GM19193 (cell line): ENCODE results near the gene TEAD4.

Source experiments
- POLR2A ChIP-seq: IDR thresholded peaks from 4 replicates; pipeline ENCODE4 v1.6.1; 2011; ENCODE audit not compliant: insufficient read depth, insufficient read length; ENCODE audit errors: extremely low read depth

TEAD4 gene

GRCh38 chr12:2959192-2959504 lies at the start of gene TEAD4:
TEAD4 (plus strand) TSS chr12:2959397.
- no peak for TF ChIP-seq POLR2A

DNA sequence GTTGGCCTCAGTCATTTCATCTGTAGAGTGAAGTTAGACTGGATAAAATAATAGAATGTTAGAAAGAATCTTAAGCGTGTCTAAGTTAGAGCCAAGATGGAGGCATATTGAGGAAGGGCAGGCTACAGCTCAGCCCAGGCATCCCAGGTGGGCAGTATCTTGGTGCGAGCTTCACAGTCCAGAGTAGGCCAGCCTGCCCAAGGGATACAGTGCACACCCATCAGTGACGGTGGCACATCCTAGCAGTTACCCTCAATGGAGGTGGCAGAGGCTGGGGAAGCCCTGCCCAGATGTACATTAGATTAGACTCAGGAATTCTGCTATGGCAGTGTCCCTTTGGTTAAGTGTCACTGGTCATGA lies 47.0 kb upstream of the TEAD4 start:
- no peak for TF ChIP-seq POLR2A

DNA sequence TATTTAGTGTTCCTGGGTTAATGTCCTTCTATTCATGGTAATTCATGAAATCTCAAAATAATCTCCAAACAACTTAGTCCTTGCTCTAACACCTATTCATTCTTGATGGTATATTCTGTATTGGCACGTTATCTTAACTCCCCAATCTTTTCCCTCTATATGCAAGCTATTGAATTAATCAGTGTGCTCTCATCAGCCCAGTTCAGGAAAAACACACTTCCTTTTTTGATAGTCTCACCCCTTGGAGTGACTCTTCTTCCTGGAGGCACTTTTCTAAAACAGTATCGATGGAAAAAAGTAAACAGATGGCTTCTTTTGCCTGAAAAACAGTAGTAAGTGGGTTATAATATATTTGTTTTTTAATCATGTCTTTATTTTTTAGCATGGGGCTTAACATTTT lies 39.9 kb upstream of the TEAD4 start:
- no peak for TF ChIP-seq POLR2A

- no peak for TF ChIP-seq POLR2A
These were observed 36.9 kb upstream of the TEAD4 start for GRCh38 chr12:2922329-2922728.

- TF ChIP-seq POLR2A = no peak
These were observed 36.1 kb upstream of the TEAD4 start for GRCh38 chr12:2923057-2923456.

DNA sequence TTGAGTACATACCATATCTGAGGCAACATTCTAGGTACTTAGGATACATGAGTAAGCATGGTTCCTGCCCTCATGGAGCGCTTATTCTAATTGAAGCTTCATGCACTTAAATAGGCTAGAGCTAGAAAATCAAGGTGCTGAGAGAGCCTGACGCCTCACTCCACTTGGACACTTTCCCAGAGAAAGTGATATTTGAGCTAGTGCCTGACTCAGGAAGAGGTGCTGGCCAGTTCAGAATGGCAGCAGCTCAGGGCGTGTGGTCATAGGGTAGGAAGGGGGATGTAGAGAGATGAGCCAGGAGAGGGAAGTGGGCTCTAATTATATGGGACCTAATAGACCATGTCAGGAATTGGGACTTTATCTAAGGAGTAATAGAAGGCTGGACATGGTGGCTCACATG lies 35.2 kb upstream of the TEAD4 start:
- no peak for TF ChIP-seq POLR2A

DNA sequence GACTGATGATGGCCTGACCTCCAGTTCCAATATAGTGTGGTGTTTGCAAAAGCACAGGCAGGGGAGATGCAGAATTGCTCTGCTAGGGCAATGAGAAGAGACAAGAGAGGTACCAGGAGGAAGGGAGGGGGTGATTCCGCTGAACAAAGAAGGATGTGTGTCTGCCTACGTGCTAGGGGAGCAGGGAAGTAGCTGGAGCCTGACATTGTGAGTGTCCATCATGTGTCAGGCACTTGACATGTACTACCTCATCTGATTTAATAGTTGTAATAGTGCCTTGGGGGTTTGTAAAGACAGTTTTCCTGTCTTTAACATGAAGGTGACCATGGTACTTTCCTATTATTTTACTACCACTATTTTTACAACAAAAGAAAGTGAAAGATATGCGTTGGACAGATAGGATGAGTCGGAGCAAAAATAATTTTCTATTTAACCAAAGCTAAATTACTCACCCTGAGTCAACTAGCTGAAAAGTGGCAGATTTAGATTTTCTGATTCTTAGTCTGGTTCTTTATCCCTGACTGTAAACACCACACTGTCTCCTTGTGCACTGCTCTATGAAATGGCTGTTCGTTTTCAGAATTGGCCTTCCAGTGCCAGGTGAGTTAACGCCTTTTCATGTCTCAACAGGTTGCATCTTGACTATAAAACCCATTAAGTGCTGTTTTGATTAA lies 33.7 kb upstream of the TEAD4 start:
- no peak for TF ChIP-seq POLR2A

DNA sequence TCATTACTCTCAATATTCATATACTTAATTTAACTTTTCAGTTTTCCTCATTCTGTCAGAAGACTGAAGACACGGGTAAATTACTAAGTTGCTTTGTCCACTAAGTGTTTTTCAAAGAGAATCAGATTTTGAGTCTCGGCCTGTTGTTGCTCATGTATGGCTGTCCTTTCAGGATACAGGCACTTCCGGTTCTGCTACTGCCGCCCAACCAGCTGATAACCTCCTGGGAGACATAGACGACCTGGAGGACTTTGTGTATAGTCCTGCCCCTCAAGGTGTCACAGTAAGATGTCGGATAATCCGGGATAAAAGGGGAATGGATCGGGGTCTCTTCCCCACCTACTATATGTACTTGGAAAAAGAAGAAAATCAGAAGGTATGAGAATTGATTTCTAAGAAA lies 28.3 kb upstream of the TEAD4 start:
- TF ChIP-seq POLR2A = no peak

DNA sequence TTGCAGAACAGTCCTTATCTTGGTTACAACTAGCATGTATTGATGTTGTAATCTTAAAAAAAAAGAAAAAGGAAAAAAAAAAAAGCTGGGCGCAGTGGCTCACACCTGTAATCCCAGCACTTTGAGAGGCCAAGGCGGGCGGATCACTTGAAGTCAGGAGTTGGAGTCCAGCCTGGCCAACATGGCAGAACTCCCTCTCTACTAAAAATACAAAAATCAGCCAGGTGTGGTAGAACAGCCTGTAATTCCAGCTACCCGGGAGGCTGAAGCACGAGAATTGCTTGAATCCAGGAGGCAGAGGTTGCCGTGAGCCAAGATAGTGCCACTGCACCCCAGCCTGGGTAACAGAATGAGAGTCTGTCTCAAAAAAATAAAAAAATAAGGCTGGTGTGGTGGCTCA lies 25.6 kb upstream of the TEAD4 start:
- no peak for TF ChIP-seq POLR2A

GRCh38 chr12:2934371-2934770 lies 24.8 kb upstream of the TEAD4 start:
- no peak for TF ChIP-seq POLR2A

DNA sequence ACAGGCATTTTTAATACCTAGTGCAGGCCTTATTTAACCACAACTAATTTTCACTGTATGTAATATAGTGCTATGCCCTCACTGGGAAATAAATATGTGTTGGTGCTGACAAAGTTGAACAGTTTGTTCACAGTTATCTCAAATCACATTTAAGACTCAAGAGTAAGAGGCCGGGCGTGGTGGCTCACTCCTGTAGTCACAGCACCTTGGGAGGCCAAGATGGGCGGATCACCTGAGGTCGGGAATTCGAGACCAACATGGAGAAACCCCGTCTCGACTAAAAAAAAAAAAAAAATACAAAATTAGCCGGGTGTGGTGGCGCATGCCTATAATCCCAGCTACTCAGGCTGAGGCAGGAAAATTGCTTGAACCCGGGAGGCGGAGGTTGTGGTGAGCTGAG lies 22.9 kb upstream of the TEAD4 start:
- no peak for TF ChIP-seq POLR2A

DNA sequence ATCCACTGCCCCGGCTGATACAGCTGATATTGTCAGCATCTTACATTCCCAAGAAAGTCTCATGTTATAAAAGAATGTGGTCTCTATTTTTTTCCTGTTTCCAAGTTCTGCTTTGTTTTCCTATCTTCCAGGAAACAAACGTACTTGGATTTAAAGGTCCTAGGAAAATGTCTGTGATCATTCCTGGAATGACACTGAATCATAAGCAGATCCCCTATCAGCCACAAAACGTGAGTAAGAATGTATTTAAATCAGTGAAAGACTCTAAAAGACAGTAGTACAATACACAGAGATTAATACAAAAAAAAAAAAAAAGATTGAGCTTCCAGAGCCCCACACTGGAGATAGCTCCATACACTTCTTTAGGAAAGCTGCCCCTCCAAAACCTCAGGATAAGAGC lies 21.7 kb upstream of the TEAD4 start:
- TF ChIP-seq POLR2A = no peak

DNA sequence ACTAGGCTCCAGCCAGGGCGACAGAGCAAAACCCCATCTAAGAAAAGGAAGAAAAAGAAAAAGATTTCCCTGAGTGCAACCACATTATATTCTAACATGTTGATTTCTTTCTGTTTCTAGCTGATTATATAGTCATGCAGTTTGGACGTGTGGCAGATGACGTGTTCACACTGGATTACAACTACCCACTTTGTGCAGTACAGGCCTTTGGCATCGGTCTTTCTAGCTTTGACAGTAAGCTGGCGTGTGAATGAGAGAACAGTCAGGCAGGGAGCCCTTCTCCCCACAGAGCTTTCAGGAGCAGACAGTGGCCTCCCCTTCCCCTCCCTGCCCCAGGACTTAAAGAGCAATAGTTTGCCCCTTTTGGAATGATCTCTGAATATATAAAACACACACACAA lies 20.0 kb upstream of the TEAD4 start:
- no peak for TF ChIP-seq POLR2A

DNA sequence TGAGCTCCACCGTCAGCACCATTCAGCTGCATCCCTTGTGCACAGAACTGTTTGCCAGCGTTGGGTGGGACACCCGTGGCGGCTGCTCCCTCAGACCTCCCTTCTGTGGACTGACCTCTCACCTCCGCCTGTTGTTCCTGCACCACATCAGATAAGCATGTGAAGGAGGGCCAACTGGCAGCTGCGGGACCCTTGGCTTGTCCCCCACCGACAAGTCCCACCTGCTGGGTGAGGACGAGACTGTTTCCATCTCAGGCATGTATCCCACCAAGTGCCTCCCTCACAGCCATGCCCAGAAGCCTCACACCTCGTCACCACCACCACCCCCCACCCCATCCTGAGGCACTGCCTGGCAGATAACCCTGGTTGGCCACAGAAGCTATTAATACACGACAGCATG lies 18.6 kb upstream of the TEAD4 start:
- no peak for TF ChIP-seq POLR2A

DNA sequence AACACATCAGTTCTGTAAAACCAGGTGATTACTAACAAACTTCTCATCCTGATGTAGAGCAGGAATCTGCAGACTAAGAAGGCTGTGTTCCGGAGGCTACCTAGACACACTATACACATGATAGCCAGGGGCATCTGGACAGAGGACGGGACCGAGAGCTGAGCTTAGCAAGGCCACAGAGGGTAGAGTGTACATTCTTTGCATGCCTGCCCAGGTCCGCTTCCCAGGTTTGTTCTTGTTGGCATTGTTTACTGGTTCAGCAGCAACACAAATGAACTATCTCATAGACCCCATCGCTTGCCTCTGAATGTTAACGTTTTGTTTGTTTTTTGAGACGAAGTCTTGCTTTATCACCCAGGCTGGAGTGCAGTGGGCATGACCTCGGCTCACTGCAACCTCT lies 17.7 kb upstream of the TEAD4 start:
- no peak for TF ChIP-seq POLR2A

DNA sequence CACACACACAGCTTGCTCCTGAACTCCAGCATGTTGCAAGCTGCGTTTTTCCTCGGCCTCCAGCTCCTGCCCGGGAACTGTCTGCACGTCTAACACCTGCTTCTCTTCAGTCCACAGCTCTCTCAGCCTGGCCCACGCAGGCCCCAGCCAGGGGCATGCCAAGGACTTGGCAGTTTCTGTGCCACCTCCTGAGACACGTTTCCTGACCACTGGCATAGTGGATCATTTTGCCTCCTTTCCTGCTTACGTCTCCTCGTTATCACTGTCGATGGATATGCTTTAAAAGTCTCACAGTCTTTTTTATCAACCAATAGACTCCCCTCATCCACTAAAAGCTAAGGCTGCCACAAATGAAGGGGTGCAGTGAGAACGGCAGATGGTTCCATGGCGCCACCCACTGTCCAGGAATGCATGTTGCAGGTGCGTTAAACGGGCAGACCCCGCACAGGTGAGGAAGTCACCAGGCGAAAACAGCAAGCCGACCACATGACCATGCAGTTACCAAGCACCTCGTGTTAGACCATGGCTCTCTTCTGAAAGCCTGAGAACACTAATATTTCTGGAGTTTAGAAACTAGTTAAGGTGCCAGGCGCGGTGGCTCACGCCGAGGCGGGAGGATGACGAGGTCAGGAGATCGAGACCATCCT lies 14.7 kb upstream of the TEAD4 start:
- TF ChIP-seq POLR2A = no peak

DNA sequence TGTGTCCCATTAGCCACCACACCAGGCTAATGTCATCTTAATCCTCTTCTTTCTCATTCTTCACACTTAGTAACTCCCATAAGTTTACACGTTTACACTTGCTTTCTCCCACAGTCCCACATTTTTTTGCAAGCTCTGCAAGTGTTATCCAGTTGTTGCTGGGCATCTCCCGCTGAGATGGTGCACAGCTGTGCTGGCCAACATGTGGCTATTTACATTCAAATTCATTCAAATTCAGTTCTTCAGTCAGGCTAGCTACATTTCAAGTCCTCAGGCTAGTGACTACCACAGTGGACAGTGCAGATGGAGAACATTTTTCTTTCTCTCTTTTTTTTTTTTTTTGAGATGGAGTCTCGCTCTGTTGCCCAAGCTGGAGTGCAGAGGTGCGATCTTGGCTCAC lies 9.8 kb upstream of the TEAD4 start:
- TF ChIP-seq POLR2A = no peak
